PC-9 (cell line): ENCODE measurements around the gene CMIP. TPM values are rescaled to one million over a fixed set of nuclear protein-coding genes. Genes with fewer than 3 reads are reported as not detected.
A peak's percentile ranks its signal among the peaks of the same experiment; 100 is the strongest.

ENCODE experiments used
- BruUV-seq: library from RNA; stranded (reverse); fragments of 400-500 nt; replicated peaks from 2 replicates; lab custom pipeline; 2021; lab: Mats Ljungman, UMichigan
- CTCF ChIA-PET: fragments of 300-600 bp; sonication (Branson Sonifier 250); formaldehyde crosslinking; loops from one replicate; lab custom pipeline; 2022; ENCODE audit warnings: antibody characterized with exemption; lab: Charles Lee
- POLR2A ChIA-PET: fragments of 300-600 bp; sonication (Branson Sonifier 250); formaldehyde crosslinking; loops from one replicate; lab custom pipeline; 2022; ENCODE audit warnings: antibody characterized with exemption; ENCODE audit not compliant: unreplicated experiment; lab: Charles Lee
- DNase-seq, 2 experiments: peaks; one replicate each; pipeline versions ENCODE4 v3.0.0 to v3.0.0-alpha.2; 2015 to 2022; ENCODE audit warnings: mixed read lengths in 1 of 2
- H2AFZ ChIP-seq: fragments of 200-600 bp; sonication (generic); 2 replicates; pipeline ENCODE4 v1.8.1; 2017; ENCODE audit warnings: antibody characterized with exemption
- H3F3A ChIP-seq: fragments of 200-600 bp; sonication (generic); 2 replicates; pipeline ENCODE4 v1.8.1; 2017; ENCODE audit warnings: antibody characterized with exemption, mild to moderate bottlenecking, low read depth; ENCODE audit not compliant: insufficient read depth
- H3K27ac ChIP-seq: fragments of 200-600 bp; sonication (generic); 2 replicates; pipeline ENCODE4 v1.6.1; 2016; ENCODE audit warnings: mixed run types
- H3K27me3 ChIP-seq: fragments of 200-600 bp; sonication (generic); 2 replicates; pipeline ENCODE4 v1.6.1; 2016; ENCODE audit warnings: low read depth, mixed run types; ENCODE audit not compliant: insufficient read depth
- H3K36me3 ChIP-seq: fragments of 200-600 bp; sonication (generic); 2 replicates; pipeline ENCODE4 v1.6.1; 2016; ENCODE audit warnings: low read depth, mixed run types
- H3K4me1 ChIP-seq: fragments of 200-600 bp; sonication (generic); replicated peaks from 2 replicates; pipeline ENCODE4 v1.6.1; 2016; ENCODE audit warnings: mixed run types; ENCODE audit not compliant: insufficient read depth
- H3K4me2 ChIP-seq: fragments of 200-600 bp; sonication (generic); 2 replicates; pipeline ENCODE4 v1.6.1; 2017; ENCODE audit warnings: mixed run types
- H3K4me3 ChIP-seq: fragments of 200-600 bp; sonication (generic); 2 replicates; pipeline ENCODE4 v1.6.1; 2016; ENCODE audit warnings: mixed run types
- H3K79me2 ChIP-seq: fragments of 200-600 bp; sonication (generic); 2 replicates; pipeline ENCODE4 v1.6.1; 2017; ENCODE audit warnings: low read depth, mixed run types
- H3K9me2 ChIP-seq: fragments of 200-600 bp; sonication (generic); 2 replicates; pipeline ENCODE4 v1.8.1; 2017; ENCODE audit warnings: mild to moderate bottlenecking; ENCODE audit not compliant: insufficient read depth
- H3K9me3 ChIP-seq: fragments of 200-600 bp; sonication (generic); 2 replicates; pipeline ENCODE4 v1.8.1; 2016; ENCODE audit warnings: low read depth; ENCODE audit not compliant: insufficient read depth
- H4K20me1 ChIP-seq: fragments of 200-600 bp; sonication (generic); 2 replicates; pipeline ENCODE4 v1.8.1; 2017; ENCODE audit not compliant: insufficient read depth
- CTCF ChIP-seq: fragments of 200-600 bp; sonication (generic); conservative IDR thresholded peaks from 2 replicates; pipeline ENCODE4 v1.6.1; 2017; ENCODE audit warnings: mixed run types, antibody characterized with exemption, mild to moderate bottlenecking, moderate library complexity
- EZH2 ChIP-seq: fragments of 200-600 bp; sonication (generic); IDR thresholded peaks from 2 replicates; pipeline ENCODE4 v1.8.0; 2017; ENCODE audit warnings: antibody characterized with exemption, low read depth
- intact Hi-C: fragments of 100-400 bp; cut with micrococcal nuclease; formaldehyde crosslinking; loops from one replicate; pipeline ENCODE4 v1.10.0; 2022; ENCODE audit not compliant: unreplicated experiment
- total RNA-seq: library from RNA; stranded (reverse); gene quantifications from 2 replicates; pipeline ENCODE4 v1.2.3, GENCODE V29; 2021

The CMIP gene
- total RNA-seq, 1 experiment from 2014 or later, result 96.6 TPM

GRCh38 chr16:81560979-81561657 lies 116.5 kb downstream of the CMIP start:
- peaks cover 38% of the 10 kb centered on the region for H3K4me1 ChIP-seq
- POLR2A ChIA-PET, result no interaction called here
- no peaks in the 10 kb centered on the region for H3K27me3 ChIP-seq
- no peaks in the 10 kb centered on the region for H3K9me2 ChIP-seq
- TF ChIP-seq CTCF, result no peak
- TF ChIP-seq EZH2, result no peak
- no peak overlapping the region for H3K4me3 ChIP-seq
- peak in 1 of 2 experiments; percentile 62 for DNase-seq
- peaks cover 16% of the 10 kb centered on the region for H4K20me1 ChIP-seq
- H3F3A ChIP-seq, result peaks cover 36% of the 10 kb centered on the region; the same call in 1 of the 2 replicates
- H3K4me2 ChIP-seq, result peak overlapping the region; percentile 14; the same call in 1 of the 2 replicates
- peak overlapping the region; percentile 14; the same call in 1 of the 2 replicates for H3K27ac ChIP-seq
- no peaks in the 10 kb centered on the region for H3K9me3 ChIP-seq
- peaks cover 89% of the 10 kb centered on the region for H3K79me2 ChIP-seq
- no TSS peak for BruUV-seq
- H2AFZ ChIP-seq, result no peak overlapping the region
- intact Hi-C loops, result no loop called here
- CTCF ChIA-PET, result no interaction called here
- no peaks in the 10 kb centered on the region for H3K36me3 ChIP-seq

GRCh38 chr16:81562174-81562849 lies 117.7 kb downstream of the CMIP start:
- Histone ChIP-seq H3K27me3 (no peaks in the 10 kb centered on the region), H3K4me3 (no peak overlapping the region), H3K79me2 (peaks cover 89% of the 10 kb centered on the region), H3K4me2 (no peak overlapping the region), H2AFZ (no peak overlapping the region), H3K9me3 (no peaks in the 10 kb centered on the region), H3K9me2 (no peaks in the 10 kb centered on the region), H3K27ac (no peak overlapping the region), H4K20me1 (peaks cover 16% of the 10 kb centered on the region), H3F3A (peaks cover 41% of the 10 kb centered on the region; the same call in 1 of the 2 replicates), H3K36me3 (no peaks in the 10 kb centered on the region), H3K4me1 (peaks cover 41% of the 10 kb centered on the region)
- POLR2A ChIA-PET, result no interaction called here
- intact Hi-C loops, result no loop called here
- no peak for TF ChIP-seq CTCF
- no peak for TF ChIP-seq EZH2
- peak in 1 of 2 experiments; percentile 14 for DNase-seq
- CTCF ChIA-PET, result no interaction called here
- no TSS peak for BruUV-seq

GRCh38 chr16:81562926-81563325 lies 118.3 kb downstream of the CMIP start:
- no peak for DNase-seq
- Histone ChIP-seq H3K36me3 (no peaks in the 10 kb centered on the region), H3K27me3 (no peaks in the 10 kb centered on the region), H2AFZ (no peak overlapping the region), H3K4me2 (no peak overlapping the region), H3K9me3 (no peaks in the 10 kb centered on the region), H3K4me1 (peaks cover 44% of the 10 kb centered on the region), H3K9me2 (no peaks in the 10 kb centered on the region), H3K27ac (no peak overlapping the region), H3F3A (peaks cover 42% of the 10 kb centered on the region; the same call in 1 of the 2 replicates), H3K79me2 (peaks cover 88% of the 10 kb centered on the region), H4K20me1 (peaks cover 12% of the 10 kb centered on the region), H3K4me3 (no peak overlapping the region)
- CTCF ChIA-PET, result no interaction called here
- no peak for TF ChIP-seq EZH2
- TF ChIP-seq CTCF, result no peak
- BruUV-seq, result no TSS peak
- POLR2A ChIA-PET, result no interaction called here
- intact Hi-C loops, result no loop called here
